GM10847 (cell line): Measurements from ENCODE around the gene FAM177B.

Experiments used
- POLR2A ChIP-seq: IDR thresholded peaks from 2 replicates; pipeline ENCODE4 v1.6.1; 2011; ENCODE audit not compliant: insufficient read length; ENCODE audit errors: extremely low read depth

Gene FAM177B

GRCh38 chr1:222794656-222795474 is 57.9 kb downstream of the FAM177B start:
- no peak for TF ChIP-seq POLR2A

GRCh38 chr1:222798116-222798515 is 61.1 kb downstream of the FAM177B start:
- TF ChIP-seq POLR2A: no peak

- no peak for TF ChIP-seq POLR2A
These were observed 62.0 kb downstream of the FAM177B start for GRCh38 chr1:222798975-222799374.
